MCF 10A (cell line): ENCODE results near the gene MICAL3. TPM values are rescaled to one million over a fixed set of nuclear protein-coding genes. Genes with fewer than 3 reads are reported as not detected.
A peak's percentile ranks its signal among the peaks of the same experiment; 100 is the strongest.

Source experiments
- BruUV-seq: library from RNA; stranded (reverse); fragments of 400-500 nt; replicated peaks from 2 replicates; lab custom pipeline; 2021; lab: Mats Ljungman, UMichigan
- CTCF ChIA-PET: fragments of 300-600 bp; sonication (Branson Sonifier 250); formaldehyde crosslinking; extraction: SDS; loops from one replicate; lab custom pipeline; 2021; ENCODE audit warnings: antibody characterized with exemption, inconsistent platforms; lab: Yijun Ruan, JAX
- POLR2A ChIA-PET: fragments of 300-600, 350-650 bp; sonication (Branson Sonifier 250); formaldehyde crosslinking; extraction: SDS; loops from one replicate; lab custom pipeline; 2020; ENCODE audit warnings: antibody characterized with exemption, inconsistent platforms; lab: Yijun Ruan, JAX
- DNase-seq: peaks from one replicate; pipeline ENCODE4 v3.0.0-alpha.2; 2018; ENCODE audit not compliant: unreplicated experiment
- H3K27ac Mint-ChIP-seq: one replicate; pipeline ENCODE4 v1.8.0; 2022; ENCODE audit warnings: mild to moderate bottlenecking, low read depth, mixed read lengths; ENCODE audit not compliant: unreplicated experiment
- H3K27me3 Mint-ChIP-seq: one replicate; pipeline ENCODE4 v1.8.0; 2022; ENCODE audit warnings: mixed read lengths; ENCODE audit not compliant: insufficient read depth, unreplicated experiment
- H3K36me3 Mint-ChIP-seq: one replicate; pipeline ENCODE4 v1.8.0; 2022; ENCODE audit warnings: mild to moderate bottlenecking, moderate library complexity, mixed read lengths; ENCODE audit not compliant: insufficient read depth, unreplicated experiment
- H3K4me1 Mint-ChIP-seq: one replicate; pipeline ENCODE4 v1.8.0; 2022; ENCODE audit warnings: mixed read lengths; ENCODE audit not compliant: insufficient read depth, unreplicated experiment
- H3K4me3 Mint-ChIP-seq: one replicate; pipeline ENCODE4 v1.8.0; 2022; ENCODE audit warnings: mild to moderate bottlenecking, moderate library complexity, mixed read lengths; ENCODE audit not compliant: unreplicated experiment
- H3K9me3 Mint-ChIP-seq: one replicate; pipeline ENCODE4 v1.8.0; 2022; ENCODE audit warnings: mixed read lengths; ENCODE audit not compliant: unreplicated experiment
- intact Hi-C: fragments of 100-400 bp; cut with micrococcal nuclease; formaldehyde crosslinking; loops from 2 replicates; pipeline ENCODE4 v1.14.1; 2022
- total RNA-seq: library from RNA; stranded (reverse); gene quantifications from 2 replicates; pipeline ENCODE4 v1.2.3, GENCODE V29; 2022
- TF ChIP-seq, protein P1 (sequence below): fragments of 200-600 bp; IDR thresholded peaks from one replicate; pipeline ENCODE4 v1.8.0; 2022; ENCODE audit warnings: antibody characterized with exemption, mild to moderate bottlenecking; ENCODE audit not compliant: unreplicated experiment

The MICAL3 gene
- total RNA-seq, 1 experiment from 2014 or later: 54.1 TPM

DNA sequence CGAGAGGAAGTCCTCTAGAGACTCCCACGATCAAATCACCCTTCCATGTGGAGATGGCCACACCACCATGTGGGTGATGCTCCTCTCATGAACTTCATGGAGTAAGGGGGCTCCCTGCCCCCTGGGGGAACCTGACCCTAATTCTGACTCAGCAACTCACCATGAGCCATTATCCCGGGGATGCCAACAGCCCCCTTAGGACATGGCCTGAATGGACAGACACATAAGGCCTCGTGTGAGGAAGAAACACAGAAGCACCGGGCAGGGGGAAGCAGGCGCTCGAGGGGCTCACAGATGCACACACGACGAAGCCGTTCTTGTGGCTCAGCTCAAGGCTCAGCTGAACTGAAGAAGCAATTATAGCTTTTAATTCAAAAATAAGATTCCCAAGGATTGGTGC, 150.6 kb downstream of the MICAL3 start:
- CTCF ChIA-PET: interaction anchor here (0.6 to 1.2 kb wide), 2 partner anchors 89 to 202 kb away, joined by 3 to 4 read pairs; no protein-coding TSS in a partner anchor

DNA sequence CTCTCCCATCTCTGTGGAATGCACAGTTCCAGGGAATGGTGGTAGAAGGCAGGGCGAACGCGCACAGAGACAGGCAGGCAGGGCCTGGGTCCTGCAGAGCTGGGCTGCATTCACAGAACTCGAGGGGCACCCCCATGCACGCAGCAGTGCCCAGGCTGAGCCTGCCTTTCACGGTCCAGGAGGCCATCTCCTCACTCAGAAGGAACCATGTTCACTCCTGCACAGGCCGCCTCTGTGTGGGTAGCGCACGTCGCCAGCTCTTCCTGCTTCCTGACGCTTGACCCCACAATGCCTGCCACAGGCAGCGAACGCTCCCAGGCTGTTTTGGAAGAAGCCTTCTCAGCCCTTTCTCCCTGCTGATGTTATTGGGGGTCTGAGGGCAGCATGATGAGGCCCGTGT, 151.2 kb downstream of the MICAL3 start:
- H3K27ac Mint-ChIP-seq: no peak overlapping the region
- H3K4me3 Mint-ChIP-seq: no peak overlapping the region
- no peak for DNase-seq
- intact Hi-C loops: no loop called here
- peaks cover 6% of the 10 kb centered on the region for H3K4me1 Mint-ChIP-seq
- ChIA-PET POLR2A (interaction anchor here (0.5 to 0.8 kb wide), 2 partner anchors 203 to 1064 kb away, joined by 3 read pairs; no protein-coding TSS in a partner anchor), CTCF (interaction anchor here (0.6 to 1.2 kb wide), 3 partner anchors 90 to 328 kb away, joined by 3 to 4 read pairs (median 3); no protein-coding TSS in a partner anchor)
- TF ChIP-seq, protein P1, sequence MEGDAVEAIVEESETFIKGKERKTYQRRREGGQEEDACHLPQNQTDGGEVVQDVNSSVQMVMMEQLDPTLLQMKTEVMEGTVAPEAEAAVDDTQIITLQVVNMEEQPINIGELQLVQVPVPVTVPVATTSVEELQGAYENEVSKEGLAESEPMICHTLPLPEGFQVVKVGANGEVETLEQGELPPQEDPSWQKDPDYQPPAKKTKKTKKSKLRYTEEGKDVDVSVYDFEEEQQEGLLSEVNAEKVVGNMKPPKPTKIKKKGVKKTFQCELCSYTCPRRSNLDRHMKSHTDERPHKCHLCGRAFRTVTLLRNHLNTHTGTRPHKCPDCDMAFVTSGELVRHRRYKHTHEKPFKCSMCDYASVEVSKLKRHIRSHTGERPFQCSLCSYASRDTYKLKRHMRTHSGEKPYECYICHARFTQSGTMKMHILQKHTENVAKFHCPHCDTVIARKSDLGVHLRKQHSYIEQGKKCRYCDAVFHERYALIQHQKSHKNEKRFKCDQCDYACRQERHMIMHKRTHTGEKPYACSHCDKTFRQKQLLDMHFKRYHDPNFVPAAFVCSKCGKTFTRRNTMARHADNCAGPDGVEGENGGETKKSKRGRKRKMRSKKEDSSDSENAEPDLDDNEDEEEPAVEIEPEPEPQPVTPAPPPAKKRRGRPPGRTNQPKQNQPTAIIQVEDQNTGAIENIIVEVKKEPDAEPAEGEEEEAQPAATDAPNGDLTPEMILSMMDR: no peak
- H3K27me3 Mint-ChIP-seq: no peaks in the 10 kb centered on the region
- no TSS peak for BruUV-seq
- no peaks in the 10 kb centered on the region for H3K9me3 Mint-ChIP-seq
- H3K36me3 Mint-ChIP-seq: peaks cover 65% of the 10 kb centered on the region

More for the DNA sequence above, 150.6 kb downstream of the MICAL3 start:
- H3K4me1 Mint-ChIP-seq: peaks cover 6% of the 10 kb centered on the region
- H3K27me3 Mint-ChIP-seq: no peaks in the 10 kb centered on the region
- BruUV-seq: no TSS peak
- POLR2A ChIA-PET: no interaction called here
- TF ChIP-seq, protein P1: no peak
- H3K27ac Mint-ChIP-seq: no peak overlapping the region
- no peak overlapping the region for H3K4me3 Mint-ChIP-seq
- no peak for DNase-seq
- H3K9me3 Mint-ChIP-seq: no peaks in the 10 kb centered on the region
- H3K36me3 Mint-ChIP-seq: peaks cover 58% of the 10 kb centered on the region
- intact Hi-C loops: no loop called here

DNA sequence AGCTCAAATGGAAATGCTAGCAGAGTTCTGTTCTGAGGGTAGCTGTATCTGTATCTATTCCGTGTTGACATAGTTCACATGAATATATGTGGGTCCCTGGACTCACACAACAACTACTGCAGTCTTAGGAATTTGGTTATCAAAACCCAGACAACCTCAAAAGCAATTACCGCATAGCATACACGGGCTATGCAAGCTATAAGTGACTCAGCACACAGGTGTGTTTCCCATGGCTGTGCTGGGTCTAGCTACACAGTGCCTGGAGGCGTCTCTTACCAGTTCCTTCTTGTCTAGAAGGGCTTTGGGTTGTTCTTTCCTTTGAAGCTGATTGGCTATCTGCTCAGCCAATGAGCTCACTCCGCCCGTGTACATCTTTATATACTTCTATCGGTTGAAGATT, 151.9 kb downstream of the MICAL3 start:
- Mint-ChIP-seq H3K9me3 (no peaks in the 10 kb centered on the region), H3K4me3 (no peak overlapping the region), H3K27ac (no peak overlapping the region), H3K36me3 (peaks cover 70% of the 10 kb centered on the region), H3K4me1 (peaks cover 6% of the 10 kb centered on the region), H3K27me3 (no peaks in the 10 kb centered on the region)
- ChIA-PET CTCF (interaction anchor here (0.6 to 0.9 kb wide), 2 partner anchors 204 to 328 kb away, joined by 3 to 5 read pairs; no protein-coding TSS in a partner anchor), POLR2A (interaction anchor here (0.5 to 0.8 kb wide), 2 partner anchors 203 to 1064 kb away, joined by 3 read pairs; no protein-coding TSS in a partner anchor)
- no TSS peak for BruUV-seq
- TF ChIP-seq, protein P1: no peak
- intact Hi-C loops: no loop called here
- DNase-seq: peak; percentile 45

DNA sequence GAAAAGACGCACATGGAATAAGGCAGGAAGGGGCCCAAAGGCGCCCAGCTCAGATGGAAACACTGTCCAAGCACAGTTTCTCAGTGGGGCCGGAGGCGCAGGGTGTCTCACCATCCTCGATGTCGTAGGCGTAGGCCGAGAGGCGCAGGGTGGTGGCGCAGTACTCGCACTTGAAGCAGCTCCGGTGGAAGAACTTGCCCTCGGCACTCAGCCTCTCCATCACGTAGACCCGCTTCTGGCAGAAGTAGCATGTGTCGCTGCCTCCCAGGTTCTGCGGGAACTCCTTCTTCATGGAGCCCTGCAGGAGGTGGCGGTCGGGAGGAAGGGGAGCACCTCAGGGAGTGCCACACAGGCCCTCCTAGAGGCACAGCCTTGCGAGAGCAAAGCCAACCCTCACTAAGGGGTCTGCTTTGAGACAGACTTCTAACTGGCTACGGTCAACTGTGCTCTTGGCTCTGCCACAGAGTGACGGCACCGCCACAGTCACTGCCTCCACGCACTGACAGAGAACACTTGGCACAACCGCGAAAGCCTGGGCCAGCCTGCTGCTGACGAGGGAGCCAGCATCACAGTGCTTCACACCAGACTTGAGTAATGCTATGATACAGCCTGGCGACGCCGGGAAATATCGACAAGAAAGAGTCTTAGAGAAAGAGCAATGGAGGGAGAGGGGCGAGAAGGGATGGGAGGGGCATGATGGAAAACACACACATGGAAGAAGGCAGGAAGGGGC, 152.5 kb downstream of the MICAL3 start:
- peaks cover 6% of the 10 kb centered on the region for H3K4me1 Mint-ChIP-seq
- CTCF ChIA-PET: interaction anchor here (0.9 kb wide), 1 partner anchor 204 kb away, joined by 5 read pairs; no protein-coding TSS in a partner anchor
- H3K4me3 Mint-ChIP-seq: no peak overlapping the region
- H3K27ac Mint-ChIP-seq: peak overlapping the region; percentile 46
- TF ChIP-seq, protein P1: no peak
- no peaks in the 10 kb centered on the region for H3K27me3 Mint-ChIP-seq
- no peak for DNase-seq
- no peaks in the 10 kb centered on the region for H3K9me3 Mint-ChIP-seq
- POLR2A ChIA-PET: no interaction called here
- intact Hi-C loops: no loop called here
- H3K36me3 Mint-ChIP-seq: peaks cover 70% of the 10 kb centered on the region
- BruUV-seq: no TSS peak
